SK-N-MC (cell line): ENCODE results near the gene SYNGR1.

ENCODE experiments used
- EZH2 ChIP-seq: fragments of 200-600 bp; sonication (generic); IDR thresholded peaks from one replicate; pipeline ENCODE4 v1.6.1; 2017; ENCODE audit warnings: antibody characterized with exemption
- POLR2AphosphoS5 ChIP-seq: IDR thresholded peaks from 2 replicates; pipeline ENCODE4 v1.6.1; 2012; ENCODE audit warnings: mild to moderate bottlenecking, low read depth, low read length, borderline replicate concordance

- no peak for TF ChIP-seq EZH2
- no peak for TF ChIP-seq POLR2AphosphoS5
These were observed 58.4 kb downstream of the SYNGR1 start for GRCh38 chr22:39408173-39408572.
